Renal cortex interstitium (tissue), 11 donors: Measurements from ENCODE around the gene TASOR2. TPM values are rescaled to one million over a fixed set of nuclear protein-coding genes. Genes with fewer than 3 reads are reported as not detected.

Source experiments
- DNase-seq, 11 donors: peaks; one replicate each; pipeline ENCODE4 v3.0.0-alpha.2; 2013; ENCODE audit warnings: low read depth in 9 of 11, low spot score in 4 of 11; ENCODE audit errors: extremely low read depth in 1 of 11
- polyA plus RNA-seq, 3 donors: library from polyadenylated mRNA; unstranded; fragments of 120-200 nt; gene quantifications; one replicate each; pipeline ENCODE4 v1.2.1, GENCODE V29; 2013; ENCODE audit not compliant: insufficient read length in 3 of 3

The TASOR2 gene
- polyA plus RNA-seq, 3 donors: 33.9 to 38.4 (median 35.3) TPM

DNA sequence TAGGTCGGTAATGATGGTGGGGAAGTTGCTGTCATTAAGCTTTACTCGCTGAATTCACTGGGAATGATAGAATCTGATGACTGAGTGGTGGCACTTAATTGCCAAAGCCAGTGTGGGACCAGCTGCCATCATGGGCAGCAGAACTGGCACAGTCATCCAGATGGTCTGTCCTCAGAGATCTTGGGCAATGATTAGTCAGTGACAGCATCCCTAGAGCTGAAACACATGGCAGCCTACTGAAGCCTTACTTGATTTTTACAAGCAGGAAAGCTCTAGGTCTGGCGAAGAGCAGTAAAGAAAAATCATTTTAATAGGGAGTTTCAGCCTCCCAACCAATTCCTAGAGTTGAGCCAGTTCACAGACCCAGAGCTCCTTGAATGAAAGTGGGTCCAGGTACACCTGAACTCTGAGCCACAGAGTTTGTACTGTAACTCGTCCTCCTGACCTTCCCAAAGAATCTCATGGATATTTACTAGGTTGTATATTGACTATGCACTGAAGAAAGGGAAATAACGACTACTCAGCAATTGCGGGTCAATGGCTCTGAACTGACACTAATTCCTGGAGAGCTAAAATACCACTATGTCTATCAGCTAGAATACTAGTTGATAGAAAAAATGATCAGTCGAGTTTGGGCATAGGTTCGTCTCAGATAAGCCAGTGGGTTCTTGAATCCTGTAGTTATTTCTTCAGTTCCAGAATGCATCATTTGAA, 13.8 kb upstream of the TASOR2 start:
- DNase-seq: no peak

DNA sequence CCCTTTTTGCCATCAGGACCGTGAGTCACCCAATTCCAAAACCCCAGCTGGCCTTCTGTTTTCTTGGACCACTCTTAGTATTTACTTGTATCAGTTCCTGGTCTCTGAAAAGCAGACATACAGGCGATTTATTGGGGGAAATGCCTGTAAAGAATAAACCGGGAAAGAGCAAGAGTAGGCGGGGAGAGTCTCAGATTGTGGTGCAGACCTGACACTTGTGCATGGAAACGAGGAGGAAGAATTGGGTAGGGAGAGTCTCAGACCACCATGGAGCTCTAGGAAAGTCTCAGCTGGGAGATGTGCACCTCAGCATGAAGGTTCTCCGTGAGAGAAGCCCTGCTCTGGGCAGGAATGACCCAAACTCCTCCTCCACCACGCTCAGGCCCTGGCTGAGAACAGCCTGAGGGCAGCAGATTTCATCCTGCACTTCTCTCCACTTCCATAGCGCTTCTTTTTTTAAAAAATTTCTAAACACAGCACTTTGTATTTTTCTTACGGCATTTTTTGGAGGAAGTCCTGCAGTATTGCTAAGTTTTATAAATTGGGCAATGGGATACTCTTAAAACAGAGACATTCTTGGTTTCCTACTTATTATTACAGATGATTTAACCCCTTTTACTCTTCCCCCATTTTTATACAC, 6.1 kb upstream of the TASOR2 start:
- DNase-seq: no peak

DNA sequence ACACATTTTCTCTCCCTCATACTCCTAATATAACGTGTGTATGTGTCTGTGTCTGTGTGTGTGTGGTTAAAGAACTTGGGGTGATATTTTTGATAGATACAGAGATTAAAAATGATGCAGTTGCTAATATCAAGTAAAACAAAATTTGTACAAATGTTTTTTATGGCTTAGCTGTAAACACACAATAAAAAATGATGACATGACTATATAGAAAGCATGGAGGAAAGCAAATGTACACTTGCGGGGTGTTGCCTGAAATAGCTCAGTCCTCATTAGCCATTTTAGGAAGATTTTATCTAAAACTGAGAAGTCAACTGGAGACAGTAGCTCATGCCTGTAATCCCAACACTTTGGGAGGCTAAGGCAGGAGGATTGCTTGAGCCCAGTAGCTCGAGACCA, 5.6 kb upstream of the TASOR2 start:
- DNase-seq: no peak

DNA sequence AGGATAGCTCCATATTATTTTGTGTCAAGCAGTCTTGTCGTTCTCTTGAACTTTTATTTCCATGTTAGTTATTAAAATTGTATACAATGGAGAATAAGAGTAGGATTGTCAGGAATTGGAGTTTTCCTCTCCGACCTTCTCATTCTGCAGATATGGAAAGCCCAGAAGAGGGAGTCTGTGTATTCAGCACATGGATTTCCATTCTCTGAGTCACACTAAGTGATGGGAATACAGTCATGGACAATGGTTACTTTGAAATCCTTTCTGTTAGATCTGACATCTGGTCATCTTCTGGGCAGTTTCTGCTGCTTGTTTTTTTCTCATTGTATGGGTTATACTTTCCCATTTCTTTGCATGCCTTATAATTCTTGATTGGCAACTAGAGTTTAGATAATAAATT, 5.0 kb upstream of the TASOR2 start:
- no peak for DNase-seq

DNA sequence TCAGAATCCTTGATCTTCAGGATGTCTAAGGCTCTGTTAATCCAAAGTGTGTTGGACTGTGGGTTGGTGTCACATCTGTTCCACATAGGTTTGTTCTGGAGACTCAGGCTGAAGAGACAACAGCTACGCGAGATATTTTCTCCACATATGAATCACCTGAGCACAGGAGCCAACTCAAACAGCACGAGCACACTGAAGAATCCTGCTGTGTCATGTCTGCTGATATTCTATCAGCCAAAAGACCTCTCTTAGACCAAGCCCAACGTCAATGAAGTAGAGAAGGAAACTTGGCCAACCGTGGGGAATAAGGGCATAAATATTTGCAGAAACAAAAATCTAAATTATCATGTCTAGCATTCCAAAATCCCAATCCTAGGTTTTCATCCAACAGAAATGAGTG, 2.7 kb upstream of the TASOR2 start:
- DNase-seq: no peak

DNA sequence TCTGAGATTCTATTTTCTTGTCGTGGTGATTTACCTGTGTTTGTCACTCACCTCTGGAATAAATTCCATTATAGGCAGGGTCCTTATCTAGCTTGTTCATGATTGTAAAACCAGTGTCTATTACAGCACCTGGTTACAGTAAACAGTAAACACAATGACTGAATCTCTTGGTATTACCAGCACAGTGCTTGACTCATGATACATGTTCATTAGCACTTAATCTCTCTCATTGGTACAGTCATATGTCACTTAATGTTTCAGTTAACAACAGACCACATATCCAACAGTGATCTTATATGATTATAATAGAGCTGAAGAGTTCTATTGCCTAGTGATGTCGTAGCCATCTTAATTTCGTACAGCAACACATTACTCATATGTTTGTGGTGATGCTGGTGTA, 1.6 kb upstream of the TASOR2 start:
- DNase-seq: no peak

DNA sequence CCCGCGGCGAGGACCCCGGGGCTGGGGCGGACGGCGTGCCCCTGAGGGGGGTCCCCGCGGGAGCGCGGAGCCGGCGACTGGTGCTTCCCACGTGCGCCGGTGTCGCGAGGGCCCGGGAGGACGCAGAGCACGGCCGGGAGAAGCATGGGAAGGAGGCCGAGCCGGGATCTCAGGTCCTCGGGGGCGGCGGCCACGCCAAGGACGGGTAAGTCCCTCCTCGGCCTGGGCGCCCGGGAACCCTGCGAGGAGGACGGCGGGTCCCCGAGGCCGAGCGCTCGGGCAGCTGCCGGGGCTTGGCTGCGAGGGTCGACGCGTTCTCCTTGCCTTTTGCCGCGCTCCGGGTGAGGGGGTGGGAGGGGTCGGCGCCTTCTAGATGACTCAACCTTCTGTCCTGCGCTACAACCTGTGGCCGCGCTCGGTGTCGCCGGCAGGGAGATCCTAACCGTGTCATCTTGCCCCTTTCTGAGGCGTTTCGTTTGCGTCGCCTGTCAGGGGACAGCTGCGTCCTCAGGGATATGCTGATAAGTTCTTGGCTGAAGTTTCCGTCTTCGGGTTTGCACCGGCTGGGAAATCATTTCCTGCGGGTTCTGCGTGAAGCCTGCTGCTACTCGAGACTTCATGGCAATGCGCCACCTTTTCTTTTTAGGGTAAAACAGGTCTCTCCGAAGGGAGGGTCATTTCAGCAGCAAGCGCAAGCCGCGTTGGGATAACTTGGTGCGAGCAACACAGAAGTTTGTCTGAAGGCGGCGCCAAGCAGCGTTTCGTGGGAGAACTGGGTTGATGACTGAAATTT, 529 bp downstream of the TASOR2 start:
- peak in 7 of 11 donors; percentile 44 to 72 (median 52) for DNase-seq

DNA sequence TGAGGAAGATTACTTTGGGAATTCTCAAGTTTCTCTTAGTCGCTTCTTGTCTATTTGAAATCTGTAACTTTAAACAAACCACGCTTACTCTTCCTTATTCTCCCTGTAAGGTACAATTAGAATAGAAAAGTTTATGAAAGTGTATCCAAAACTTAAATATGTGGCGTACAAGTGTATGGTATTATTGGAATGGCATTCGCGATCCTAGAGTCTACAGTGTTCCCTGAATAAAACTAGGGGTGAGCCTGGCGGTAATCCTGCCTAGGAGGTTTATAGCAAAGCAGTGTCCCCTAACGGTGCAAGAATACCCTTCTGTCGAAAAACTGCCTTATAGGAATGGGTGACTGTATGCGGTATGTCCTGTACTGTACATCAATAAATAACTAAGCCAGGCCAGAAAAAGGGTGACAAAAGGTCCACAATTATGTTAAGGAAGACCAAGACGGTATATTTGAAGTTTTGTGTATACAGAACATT, 1.2 kb downstream of the TASOR2 start:
- DNase-seq: no peak

DNA sequence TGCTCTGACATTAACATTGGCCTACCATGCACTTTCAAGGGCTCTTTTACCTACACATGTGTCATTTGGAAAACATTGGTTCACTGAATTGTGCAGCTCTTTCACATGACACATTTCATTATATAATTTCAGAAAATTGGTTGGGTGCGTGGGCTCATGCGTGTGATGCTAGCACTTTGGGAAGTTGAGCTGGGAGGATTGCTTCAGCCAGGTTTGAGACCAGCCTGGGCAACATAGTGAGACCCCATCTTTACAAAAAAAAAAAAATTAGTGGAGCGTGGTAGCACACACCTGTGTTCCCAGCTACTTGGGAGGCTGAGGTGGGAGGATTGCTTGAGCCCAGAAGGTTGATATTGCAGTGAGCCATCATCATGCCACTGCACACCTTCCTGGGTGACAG, 3.9 kb downstream of the TASOR2 start:
- DNase-seq: no peak

DNA sequence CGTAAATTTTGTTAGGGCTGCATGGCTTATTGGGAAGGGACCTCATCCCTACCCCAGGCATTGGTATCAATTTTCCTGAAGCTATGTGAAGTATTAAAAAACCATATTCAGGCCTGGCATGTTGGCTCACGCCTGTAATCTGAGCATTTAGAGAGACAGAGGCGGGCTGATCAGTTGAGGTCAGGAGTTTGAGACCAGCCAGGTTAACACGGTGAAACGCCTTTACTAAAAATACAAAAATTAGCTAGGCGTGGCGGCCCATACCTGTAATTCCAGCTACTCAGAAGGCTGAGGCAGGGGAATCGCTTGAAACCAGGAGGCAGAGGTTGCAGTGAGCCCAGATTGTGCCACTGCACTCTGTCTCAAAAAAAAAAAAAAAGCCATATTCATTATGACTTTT, 7.1 kb downstream of the TASOR2 start:
- no peak for DNase-seq

DNA sequence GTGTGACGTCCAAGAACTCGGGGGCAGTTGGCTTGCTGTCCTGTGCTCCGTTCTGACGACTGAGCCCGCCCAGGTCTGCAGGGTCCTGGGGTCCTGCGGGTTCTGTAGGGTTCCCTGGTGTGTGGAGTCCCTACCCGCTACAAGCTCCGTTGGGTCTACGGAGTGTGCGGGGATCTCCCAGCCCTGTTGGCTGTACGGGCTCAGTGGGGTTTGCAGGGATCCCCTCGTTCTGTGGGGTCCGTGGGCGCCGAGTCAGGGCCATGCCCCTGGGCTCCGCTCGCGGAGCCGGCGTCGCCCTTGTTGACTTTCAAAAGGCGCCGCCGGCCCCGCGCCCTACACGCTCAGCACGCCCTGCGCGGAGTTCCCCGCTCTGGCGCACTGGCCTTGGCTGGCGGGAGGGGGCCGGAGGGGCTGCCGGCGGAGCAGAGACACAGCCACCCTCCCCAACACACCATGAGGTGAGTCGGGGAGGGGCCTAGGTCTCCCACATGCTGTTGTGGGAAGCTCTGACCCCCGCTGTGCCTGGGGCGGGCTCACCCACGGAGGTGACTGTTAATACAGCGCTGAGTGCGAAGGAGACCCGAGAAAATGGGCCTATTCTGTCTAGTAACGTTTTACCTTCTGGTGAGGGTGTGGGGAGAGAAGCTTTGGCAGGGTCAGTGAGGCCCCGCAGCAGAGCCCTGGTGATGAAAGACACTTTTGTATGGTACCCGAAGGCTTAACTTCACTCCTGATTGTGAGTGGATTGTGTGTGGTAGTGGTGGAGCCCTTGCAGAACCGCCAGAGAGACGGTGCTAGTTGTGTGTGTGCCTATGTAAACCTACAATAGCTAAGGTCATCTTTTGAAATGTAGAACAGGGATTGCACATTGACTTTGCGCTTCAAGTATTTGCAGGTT, 8.1 kb downstream of the TASOR2 start:
- peak in 8 of 11 donors; percentile 23 to 61 (median 42) for DNase-seq

DNA sequence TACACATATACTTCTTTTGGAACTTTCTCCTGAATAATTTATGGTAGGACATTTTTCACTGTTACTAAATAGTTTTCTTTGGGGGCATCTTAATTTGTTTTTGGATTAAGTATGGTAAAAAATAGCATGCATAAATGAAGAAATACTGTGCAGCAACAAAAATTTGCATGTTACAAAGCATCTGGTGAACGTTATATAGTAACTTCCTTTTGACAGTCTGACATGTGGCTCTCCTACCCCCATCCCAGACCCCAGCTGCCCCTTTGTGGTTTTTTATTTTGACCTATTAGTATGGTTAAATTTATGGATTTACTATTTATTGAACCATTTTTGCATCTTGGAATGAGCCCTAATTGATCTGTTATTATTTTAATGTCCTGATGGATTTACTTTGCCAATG, 9.9 kb downstream of the TASOR2 start:
- no peak for DNase-seq

DNA sequence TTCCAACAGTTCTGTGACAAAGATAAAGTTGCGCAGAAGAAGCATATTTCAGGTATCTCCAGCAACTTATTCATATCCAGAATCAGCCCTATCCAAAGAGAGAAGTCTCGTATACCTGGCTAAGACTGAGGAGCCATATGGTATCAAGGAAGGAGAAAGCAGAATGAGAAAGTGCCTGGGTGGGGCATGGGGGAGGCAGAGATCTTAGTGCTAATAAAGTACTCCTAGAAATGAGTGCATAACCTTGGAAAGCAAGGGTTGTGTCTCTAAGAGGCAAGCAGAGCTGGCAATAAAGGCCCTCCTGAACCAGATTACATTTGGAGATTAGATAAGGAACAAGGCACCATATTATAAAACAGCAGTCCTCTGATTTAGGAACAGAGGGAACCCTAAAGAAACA, 12.7 kb downstream of the TASOR2 start:
- no peak for DNase-seq

DNA sequence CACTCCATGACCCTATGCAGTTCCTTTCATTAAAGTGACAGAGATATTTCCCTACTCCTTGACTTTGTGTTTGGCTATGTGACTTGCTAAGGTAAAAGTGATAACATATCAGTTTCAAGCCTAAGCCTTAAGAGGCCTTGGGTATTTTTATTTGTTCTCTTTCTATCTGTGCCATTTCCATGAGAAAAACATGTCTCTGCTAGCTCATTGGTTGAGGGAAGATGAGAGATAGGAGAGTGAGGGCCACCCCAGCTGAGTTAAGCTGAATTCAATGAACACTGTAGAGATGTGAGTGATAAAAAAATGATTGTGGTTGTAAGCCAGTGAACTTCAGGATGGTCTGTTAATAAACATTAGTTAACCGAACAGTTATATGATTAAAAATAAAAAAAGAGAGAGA, 13.4 kb downstream of the TASOR2 start:
- no peak for DNase-seq

DNA sequence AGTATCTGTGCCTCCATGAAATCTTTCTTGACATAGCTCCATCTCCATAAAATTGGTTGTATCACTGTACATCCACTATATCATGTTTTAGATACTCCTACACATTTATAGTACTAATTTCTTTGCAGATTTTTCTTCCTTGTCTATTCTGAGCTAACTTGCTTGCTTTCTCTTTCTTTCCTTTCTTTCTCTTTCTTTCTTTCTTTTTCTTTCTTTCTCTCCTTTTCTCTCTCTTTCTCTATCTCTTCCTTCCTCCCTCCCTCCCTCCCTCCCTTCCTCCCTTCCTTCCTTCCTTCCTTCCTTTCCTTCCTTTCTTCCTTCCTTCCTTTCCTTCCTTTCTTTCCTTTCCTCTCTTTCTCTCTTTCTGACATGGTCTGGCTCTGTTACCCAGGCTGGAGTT, 23.7 kb downstream of the TASOR2 start:
- DNase-seq: no peak

DNA sequence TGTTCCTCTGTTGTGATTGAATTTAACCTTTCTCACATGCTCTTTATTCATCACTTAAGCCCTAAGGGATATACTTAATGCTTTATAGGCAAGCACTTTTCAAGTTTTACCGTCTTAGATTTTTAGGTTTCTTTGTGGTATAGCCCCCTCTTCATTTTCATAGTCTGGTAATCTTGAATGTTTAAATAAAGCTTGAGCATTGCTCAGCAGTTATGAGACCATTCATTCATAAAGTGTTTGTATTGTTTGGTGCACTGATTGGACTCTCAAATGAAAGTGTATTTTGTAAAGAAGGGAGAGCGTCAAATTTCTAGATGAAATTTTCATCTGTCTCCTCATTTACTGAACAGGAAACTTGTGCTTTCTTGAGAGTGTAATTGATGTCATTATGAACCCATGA, 25.2 kb downstream of the TASOR2 start:
- no peak for DNase-seq

DNA sequence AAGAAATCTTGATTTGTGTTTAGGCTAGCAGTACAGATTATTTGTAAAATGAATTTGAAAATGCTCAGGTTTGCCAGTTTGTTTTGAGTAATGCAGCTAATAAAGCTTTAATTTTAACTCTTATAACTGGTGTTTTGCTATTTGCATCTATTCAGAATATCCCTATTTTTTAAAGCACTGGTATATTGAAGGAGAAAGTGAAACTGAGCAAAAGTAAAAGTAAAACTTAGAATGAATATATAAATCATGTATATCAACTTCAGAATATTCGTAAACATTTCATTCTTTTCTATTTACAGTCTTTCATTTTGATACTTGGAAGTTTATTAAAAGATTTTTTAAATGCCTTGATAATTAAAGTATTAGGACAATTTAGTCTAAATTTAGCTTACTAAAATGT, 26.2 kb downstream of the TASOR2 start:
- no peak for DNase-seq

DNA sequence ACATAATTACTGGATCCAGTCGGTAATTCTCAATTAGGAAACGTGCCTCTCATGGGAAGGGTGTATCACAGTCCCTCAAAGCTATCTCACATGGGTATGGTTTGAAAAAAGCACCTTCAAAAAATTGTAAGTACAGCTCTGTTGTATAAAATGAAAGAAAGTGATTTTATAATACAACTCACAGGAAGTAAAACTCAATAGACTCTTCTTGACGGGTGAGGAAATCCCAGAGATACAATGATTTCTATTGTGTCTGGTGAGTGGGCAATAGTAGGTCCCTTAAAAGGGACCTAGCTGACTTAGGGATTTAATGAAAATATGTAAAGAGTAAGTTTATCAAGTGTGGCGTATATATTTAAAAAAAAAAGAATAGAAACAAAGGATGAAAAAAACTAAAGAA, 27.0 kb downstream of the TASOR2 start:
- DNase-seq: no peak

DNA sequence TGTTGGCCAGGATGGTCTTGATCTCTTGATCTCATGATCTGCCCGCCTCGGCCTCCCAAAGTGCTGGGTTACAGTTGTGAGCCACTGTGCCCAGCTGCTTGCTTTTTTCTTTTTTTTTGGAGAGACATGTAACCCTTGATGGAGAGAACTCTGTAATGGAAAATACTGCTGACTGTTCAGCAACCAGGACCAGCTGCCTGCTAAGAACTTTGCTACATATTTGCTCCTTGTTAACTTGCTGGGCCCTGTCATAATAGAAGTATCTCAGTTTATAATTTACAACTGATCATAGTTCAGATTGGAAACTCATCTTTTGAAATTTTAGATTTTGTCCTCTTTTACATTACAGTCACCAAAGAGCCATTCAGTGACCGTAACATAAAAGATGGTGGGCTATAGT, 34.9 kb downstream of the TASOR2 start:
- DNase-seq: no peak
